NCI-H510A (cell line): ENCODE results near the gene ZNG1C.
"Not testable (repeated sequence)": the region's sequence is repeated elsewhere in the genome, so short reads cannot be mapped to it uniquely, and the experiment has no call there.

Source experiments
- DNase-seq: peaks from one replicate; lab custom pipeline; 2025; lab: John Stamatoyannopoulos, UW

ZNG1C gene

GRCh38 chr9:68343242-68343641 lies 101.5 kb downstream of the ZNG1C start:
- DNase-seq, result not testable (repeated sequence)

GRCh38 chr9:68343992-68344391 lies 102.2 kb downstream of the ZNG1C start:
- DNase-seq, result not testable (repeated sequence)
